Panc1 (cell line): Measurements from ENCODE around the gene PARD6G. TPM values are rescaled to one million over a fixed set of nuclear protein-coding genes. Genes with fewer than 3 reads are reported as not detected.

Source experiments
- ATAC-seq: fragments of 200-7000 bp; cut with Tn5 transposase; 2 replicates; pipeline ENCODE4 v1.9.1; 2020; ENCODE audit warnings: mild to moderate bottlenecking, moderate library complexity
- BruUV-seq: library from RNA; stranded (reverse); fragments of 400-500 nt; replicated peaks from 2 replicates; lab custom pipeline; 2021; lab: Mats Ljungman, UMichigan
- CTCF ChIA-PET: fragments of 300-600 bp; sonication (Branson Sonifier 250); formaldehyde crosslinking; loops from one replicate; lab custom pipeline; 2022; ENCODE audit warnings: antibody characterized with exemption; lab: Charles Lee
- POLR2A ChIA-PET: fragments of 300-600 bp; sonication (Branson Sonifier 250); formaldehyde crosslinking; loops from one replicate; lab custom pipeline; 2022; ENCODE audit warnings: antibody characterized with exemption; lab: Charles Lee
- DNase-seq: peaks from one replicate; pipeline ENCODE4 v3.0.0-alpha.2; 2010; ENCODE audit warnings: low read depth, low spot score
- H3K27ac ChIP-seq: 2 replicates; pipeline ENCODE4 v1.5.1; 2011; ENCODE audit warnings: mild to moderate bottlenecking, low read length, inconsistent platforms
- H3K27me3 ChIP-seq: fragments of 200-500 bp; sonication (Bioruptor generic); 2 replicates; pipeline ENCODE4 v1.6.0; 2014; ENCODE audit warnings: low read length, inconsistent platforms; ENCODE audit not compliant: control insufficient read depth, insufficient read depth
- H3K36me3 ChIP-seq: fragments of 200-500 bp; sonication (Bioruptor generic); 2 replicates; pipeline ENCODE4 v1.5.1; 2014; ENCODE audit warnings: inconsistent platforms, mild to moderate bottlenecking, low read length, moderate library complexity; ENCODE audit not compliant: control insufficient read depth, insufficient read depth
- H3K4me1 ChIP-seq: 2 replicates; pipeline ENCODE4 v1.5.1; 2011; ENCODE audit warnings: inconsistent platforms, mild to moderate bottlenecking, low read length, moderate library complexity; ENCODE audit not compliant: control insufficient read depth, insufficient read depth
- H3K4me3 ChIP-seq, 2 experiments: 2 replicates each; pipeline ENCODE4 v1.5.1; 2011 to 2012; ENCODE audit warnings: low read depth in 2 of 2, low read length in 2 of 2, mild to moderate bottlenecking in 2 of 2, inconsistent platforms in 1 of 2, moderate library complexity in 1 of 2
- H3K9me3 ChIP-seq: fragments of 200-500 bp; sonication (Bioruptor generic); 2 replicates; pipeline ENCODE4 v1.5.1; 2014; ENCODE audit warnings: low read depth, mild to moderate bottlenecking, inconsistent platforms, low read length, moderate library complexity; ENCODE audit not compliant: control insufficient read depth, insufficient read depth
- CTCF ChIP-seq: fragments of 450-650 bp; IDR thresholded peaks from 2 replicates; pipeline ENCODE4 v1.5.1; 2017; ENCODE audit warnings: mild to moderate bottlenecking
- POLR2AphosphoS5 ChIP-seq: IDR thresholded peaks from 2 replicates; pipeline ENCODE4 v1.6.1; 2012; ENCODE audit warnings: mild to moderate bottlenecking, low read depth, low read length, moderate library complexity
- SIN3A ChIP-seq: IDR thresholded peaks from 2 replicates; pipeline ENCODE4 v1.6.1; 2012; ENCODE audit warnings: low read depth, mild to moderate bottlenecking, low read length, moderate library complexity, borderline replicate concordance; ENCODE audit not compliant: insufficient read depth
- TCF7L2 ChIP-seq: IDR thresholded peaks from 2 replicates; pipeline ENCODE4 v1.6.1; 2011; ENCODE audit warnings: mild to moderate bottlenecking, low read depth, low read length, inconsistent platforms
- in situ Hi-C: cut with HindIII; loops from 2 replicates; pipeline ENCODE4 v1.10.0; 2016; ENCODE audit warnings: low sequenced_read_pairs, low pct_unique_long_range_greater_than_20kb
- intact Hi-C: fragments of 100-400 bp; cut with micrococcal nuclease; formaldehyde crosslinking; loops from one replicate; pipeline ENCODE4 v1.10.0; 2022; ENCODE audit not compliant: unreplicated experiment
- total RNA-seq: library from RNA; stranded (reverse); gene quantifications from one replicate; pipeline ENCODE4 v1.2.1, GENCODE V29; 2021; ENCODE audit not compliant: unreplicated experiment
- TF ChIP-seq, protein P1 (sequence below), 2 experiments: IDR thresholded peaks; 2 replicates each; pipeline ENCODE4 v1.6.1; 2011 to 2012; ENCODE audit warnings: low read depth in 2 of 2, control low read depth in 1 of 2, low read length in 1 of 2, mild to moderate bottlenecking in 1 of 2, moderate library complexity in 1 of 2; ENCODE audit not compliant: insufficient read depth in 1 of 2

Gene PARD6G
- total RNA-seq, 1 experiment from 2014 or later, result 5.2 TPM

- ChIA-PET CTCF (no interaction called here), POLR2A (no interaction called here)
- in situ Hi-C loops, result no loop called here
- no peaks in the 10 kb centered on the region for H3K36me3 ChIP-seq
- H3K4me1 ChIP-seq, result no peaks in the 10 kb centered on the region
- no peaks in the 10 kb centered on the region for H3K9me3 ChIP-seq
- H3K4me3 ChIP-seq, result no peak overlapping the region
- no peak for ATAC-seq
- BruUV-seq, result no TSS peak
- H3K27me3 ChIP-seq, result no peaks in the 10 kb centered on the region; the same call in 1 of the 2 replicates
- no peak for DNase-seq
- intact Hi-C loops, result no loop called here
- no peak overlapping the region for H3K27ac ChIP-seq
- TF ChIP-seq POLR2AphosphoS5 (no peak), SIN3A (no peak), TCF7L2 (no peak), CTCF (no peak)
- TF ChIP-seq, protein P1, sequence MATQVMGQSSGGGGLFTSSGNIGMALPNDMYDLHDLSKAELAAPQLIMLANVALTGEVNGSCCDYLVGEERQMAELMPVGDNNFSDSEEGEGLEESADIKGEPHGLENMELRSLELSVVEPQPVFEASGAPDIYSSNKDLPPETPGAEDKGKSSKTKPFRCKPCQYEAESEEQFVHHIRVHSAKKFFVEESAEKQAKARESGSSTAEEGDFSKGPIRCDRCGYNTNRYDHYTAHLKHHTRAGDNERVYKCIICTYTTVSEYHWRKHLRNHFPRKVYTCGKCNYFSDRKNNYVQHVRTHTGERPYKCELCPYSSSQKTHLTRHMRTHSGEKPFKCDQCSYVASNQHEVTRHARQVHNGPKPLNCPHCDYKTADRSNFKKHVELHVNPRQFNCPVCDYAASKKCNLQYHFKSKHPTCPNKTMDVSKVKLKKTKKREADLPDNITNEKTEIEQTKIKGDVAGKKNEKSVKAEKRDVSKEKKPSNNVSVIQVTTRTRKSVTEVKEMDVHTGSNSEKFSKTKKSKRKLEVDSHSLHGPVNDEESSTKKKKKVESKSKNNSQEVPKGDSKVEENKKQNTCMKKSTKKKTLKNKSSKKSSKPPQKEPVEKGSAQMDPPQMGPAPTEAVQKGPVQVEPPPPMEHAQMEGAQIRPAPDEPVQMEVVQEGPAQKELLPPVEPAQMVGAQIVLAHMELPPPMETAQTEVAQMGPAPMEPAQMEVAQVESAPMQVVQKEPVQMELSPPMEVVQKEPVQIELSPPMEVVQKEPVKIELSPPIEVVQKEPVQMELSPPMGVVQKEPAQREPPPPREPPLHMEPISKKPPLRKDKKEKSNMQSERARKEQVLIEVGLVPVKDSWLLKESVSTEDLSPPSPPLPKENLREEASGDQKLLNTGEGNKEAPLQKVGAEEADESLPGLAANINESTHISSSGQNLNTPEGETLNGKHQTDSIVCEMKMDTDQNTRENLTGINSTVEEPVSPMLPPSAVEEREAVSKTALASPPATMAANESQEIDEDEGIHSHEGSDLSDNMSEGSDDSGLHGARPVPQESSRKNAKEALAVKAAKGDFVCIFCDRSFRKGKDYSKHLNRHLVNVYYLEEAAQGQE (IDR thresholded peaks at IDR 0.05; ENCODE audit: insufficient read depth in 1 of 2, low read depth in 2 of 2, low read length in 1 of 2), result no peak
Observed at GRCh38 chr18:80187956-80188642, 59.2 kb downstream of the PARD6G start.

GRCh38 chr18:80185545-80185944, 61.8 kb downstream of the PARD6G start:
- in situ Hi-C loops (no loop called here), intact Hi-C loops (no loop called here)
- BruUV-seq, result no TSS peak
- ChIA-PET CTCF (no interaction called here), POLR2A (interaction anchor here (0.7 kb wide), 1 partner anchor 9 kb away, joined by 3 read pairs; no protein-coding TSS in a partner anchor)
- ATAC-seq, result no peak
- H3K4me3 ChIP-seq, result no peak overlapping the region
- no peak for DNase-seq
- no peaks in the 10 kb centered on the region for H3K4me1 ChIP-seq
- no peaks in the 10 kb centered on the region for H3K36me3 ChIP-seq
- H3K27ac ChIP-seq, result no peak overlapping the region
- H3K9me3 ChIP-seq, result no peaks in the 10 kb centered on the region
- TF ChIP-seq CTCF, result no peak
- TF ChIP-seq POLR2AphosphoS5, result no peak
- no peak for TF ChIP-seq TCF7L2
- TF ChIP-seq, protein P1 (IDR thresholded peaks at IDR 0.05; ENCODE audit: insufficient read depth in 1 of 2, low read depth in 2 of 2, low read length in 1 of 2), result no peak
- no peak for TF ChIP-seq SIN3A
- no peaks in the 10 kb centered on the region; the same call in 1 of the 2 replicates for H3K27me3 ChIP-seq
